PC-9 (cell line): ENCODE results near the gene ACTG1.

Experiments
- EZH2 ChIP-seq: fragments of 200-600 bp; sonication (generic); IDR thresholded peaks from 2 replicates; pipeline ENCODE4 v1.8.0; 2017; ENCODE audit warnings: antibody characterized with exemption, low read depth
- TF ChIP-seq, protein P1 (sequence below): fragments of 200-600 bp; sonication (generic); conservative IDR thresholded peaks from 2 replicates; pipeline ENCODE4 v1.6.1; 2017; ENCODE audit warnings: mixed run types, antibody characterized with exemption, mild to moderate bottlenecking, moderate library complexity

DNA sequence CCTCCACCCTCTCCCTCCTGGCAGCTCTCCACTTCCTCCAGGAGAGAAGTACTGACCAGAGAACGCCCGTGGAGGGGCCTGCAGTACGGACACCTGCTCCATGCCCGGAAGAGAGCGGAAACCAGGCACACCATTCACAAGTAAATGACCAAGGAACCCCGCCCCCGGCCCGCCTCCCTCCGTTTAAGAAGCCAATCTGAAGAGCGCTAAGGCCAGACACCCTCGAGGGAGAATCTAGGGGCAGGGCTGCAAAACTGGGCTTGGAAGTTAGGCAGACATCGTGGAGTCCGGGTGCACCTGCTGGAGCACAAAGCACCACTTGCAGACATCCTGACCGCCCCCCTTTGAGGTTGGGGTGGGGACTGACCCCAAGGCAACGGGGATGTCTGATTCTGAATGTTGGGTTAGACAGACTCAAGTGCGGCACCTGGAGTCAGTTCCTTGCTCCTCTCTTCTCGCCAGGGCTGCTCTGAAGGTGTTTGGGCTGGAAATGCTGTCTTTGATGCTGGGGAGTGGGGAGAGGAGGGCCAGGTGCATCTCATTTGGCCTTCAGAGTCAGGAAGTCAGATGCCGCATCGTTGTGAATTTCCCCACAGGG lies 40.5 kb upstream of the ACTG1 start:
- TF ChIP-seq, protein P1, sequence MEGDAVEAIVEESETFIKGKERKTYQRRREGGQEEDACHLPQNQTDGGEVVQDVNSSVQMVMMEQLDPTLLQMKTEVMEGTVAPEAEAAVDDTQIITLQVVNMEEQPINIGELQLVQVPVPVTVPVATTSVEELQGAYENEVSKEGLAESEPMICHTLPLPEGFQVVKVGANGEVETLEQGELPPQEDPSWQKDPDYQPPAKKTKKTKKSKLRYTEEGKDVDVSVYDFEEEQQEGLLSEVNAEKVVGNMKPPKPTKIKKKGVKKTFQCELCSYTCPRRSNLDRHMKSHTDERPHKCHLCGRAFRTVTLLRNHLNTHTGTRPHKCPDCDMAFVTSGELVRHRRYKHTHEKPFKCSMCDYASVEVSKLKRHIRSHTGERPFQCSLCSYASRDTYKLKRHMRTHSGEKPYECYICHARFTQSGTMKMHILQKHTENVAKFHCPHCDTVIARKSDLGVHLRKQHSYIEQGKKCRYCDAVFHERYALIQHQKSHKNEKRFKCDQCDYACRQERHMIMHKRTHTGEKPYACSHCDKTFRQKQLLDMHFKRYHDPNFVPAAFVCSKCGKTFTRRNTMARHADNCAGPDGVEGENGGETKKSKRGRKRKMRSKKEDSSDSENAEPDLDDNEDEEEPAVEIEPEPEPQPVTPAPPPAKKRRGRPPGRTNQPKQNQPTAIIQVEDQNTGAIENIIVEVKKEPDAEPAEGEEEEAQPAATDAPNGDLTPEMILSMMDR = no peak
- TF ChIP-seq EZH2 = no peak
